Activated T-helper 1 cell treated with anti-CD3 and anti-CD28 coated beads, Interleukin-12 subunit alpha, Interleukin-12 subunit beta, Interleukin-2, Interleukin-4 antibody, amounts not matched to agents 30 ng/mL and 10 ng/mL and 1 ng/mL, durations not matched to agents 14 hours and 24 hours and 36 hours (primary cell): ENCODE measurements around the gene LRRK1. TPM values are rescaled to one million over a fixed set of nuclear protein-coding genes. Genes with fewer than 3 reads are reported as not detected.

Source experiments
- DNase-seq: peaks from one replicate; pipeline ENCODE4 v3.0.0; 2021; ENCODE audit warnings: low spot score
- H3K27ac Mint-ChIP-seq: one replicate; pipeline ENCODE4 v1.8.0; 2021; ENCODE audit warnings: mild to moderate bottlenecking, mixed read lengths
- H3K27me3 Mint-ChIP-seq: one replicate; pipeline ENCODE4 v1.8.0; 2022; ENCODE audit warnings: mild to moderate bottlenecking, moderate library complexity, mixed read lengths; ENCODE audit not compliant: insufficient read depth
- H3K36me3 Mint-ChIP-seq: one replicate; pipeline ENCODE4 v1.8.0; 2021; ENCODE audit warnings: low read depth, mixed read lengths
- H3K4me1 Mint-ChIP-seq: one replicate; pipeline ENCODE4 v1.8.0; 2021; ENCODE audit warnings: low read depth, mixed read lengths
- H3K4me3 Mint-ChIP-seq: one replicate; pipeline ENCODE4 v1.8.0; 2021; ENCODE audit warnings: mild to moderate bottlenecking, moderate library complexity, mixed read lengths
- H3K9me3 Mint-ChIP-seq: one replicate; pipeline ENCODE4 v1.8.0; 2021; ENCODE audit warnings: mixed read lengths
- intact Hi-C: fragments of 100-400 bp; cut with micrococcal nuclease; formaldehyde crosslinking; loops from one replicate; pipeline ENCODE4 v1.15.1; 2024
- total RNA-seq: library from RNA; stranded (reverse); gene quantifications from 2 replicates; pipeline ENCODE4 v1.2.3, GENCODE V29; 2022

LRRK1 gene
- total RNA-seq, 1 donor from 2014 or later, result 1.9 TPM

GRCh38 chr15:101115393-101115785, 196.2 kb downstream of the LRRK1 start:
- DNase-seq, result no peak
- no peaks in the 10 kb centered on the region for H3K9me3 Mint-ChIP-seq
- H3K27me3 Mint-ChIP-seq, result no peaks in the 10 kb centered on the region
- H3K4me3 Mint-ChIP-seq, result no peak overlapping the region
- intact Hi-C loops, result no loop called here
- peaks cover 9% of the 10 kb centered on the region for H3K4me1 Mint-ChIP-seq
- no peak overlapping the region for H3K27ac Mint-ChIP-seq
- H3K36me3 Mint-ChIP-seq, result no peaks in the 10 kb centered on the region

DNA sequence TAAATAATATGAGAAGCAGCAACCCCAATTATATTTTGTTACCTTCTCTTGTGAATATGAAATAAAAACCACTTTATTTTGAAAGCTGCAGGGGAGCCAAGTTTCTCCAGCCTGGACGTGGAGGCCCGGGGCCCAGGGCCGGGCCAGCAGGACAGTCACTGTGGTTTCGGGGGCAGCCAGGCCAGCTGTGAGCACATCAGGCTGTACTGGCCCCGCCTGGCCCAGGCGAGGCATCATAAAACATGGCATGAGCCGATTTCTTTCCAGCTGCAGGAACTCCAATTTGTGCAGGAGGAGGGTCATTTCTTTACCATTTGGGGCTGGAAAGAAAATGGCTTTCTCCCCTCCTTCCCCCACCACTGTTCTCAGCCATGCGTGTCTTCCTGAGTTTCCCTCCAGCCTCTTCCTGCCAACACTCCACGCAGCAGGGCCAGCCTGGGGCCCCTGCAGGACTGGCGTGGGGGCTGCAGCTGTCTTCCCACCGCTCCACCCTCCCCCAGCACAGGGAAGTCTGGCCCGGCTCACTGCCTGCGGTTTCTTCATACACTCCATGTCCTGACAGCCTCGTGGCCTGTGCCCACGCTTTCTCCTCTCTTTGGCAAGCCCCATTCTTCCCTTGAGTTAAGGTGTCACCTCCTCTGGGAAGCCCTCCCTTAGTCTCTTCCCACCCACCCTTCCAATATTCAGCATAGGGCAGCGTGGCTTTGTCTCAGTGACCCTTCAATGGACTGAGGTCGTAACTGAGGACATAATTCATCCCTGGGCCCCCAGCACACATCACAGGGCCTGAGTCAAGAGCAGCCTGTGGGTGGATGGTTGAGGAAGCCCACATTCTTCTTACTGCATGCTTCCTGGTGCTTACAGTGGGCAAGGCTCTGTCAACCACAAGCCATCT, 196.9 kb downstream of the LRRK1 start:
- DNase-seq, result no peak
- Mint-ChIP-seq H3K27me3 (no peaks in the 10 kb centered on the region), H3K4me1 (peaks cover 9% of the 10 kb centered on the region), H3K36me3 (no peaks in the 10 kb centered on the region), H3K9me3 (no peaks in the 10 kb centered on the region), H3K27ac (no peak overlapping the region), H3K4me3 (no peak overlapping the region)
- intact Hi-C loops, result no loop called here

DNA sequence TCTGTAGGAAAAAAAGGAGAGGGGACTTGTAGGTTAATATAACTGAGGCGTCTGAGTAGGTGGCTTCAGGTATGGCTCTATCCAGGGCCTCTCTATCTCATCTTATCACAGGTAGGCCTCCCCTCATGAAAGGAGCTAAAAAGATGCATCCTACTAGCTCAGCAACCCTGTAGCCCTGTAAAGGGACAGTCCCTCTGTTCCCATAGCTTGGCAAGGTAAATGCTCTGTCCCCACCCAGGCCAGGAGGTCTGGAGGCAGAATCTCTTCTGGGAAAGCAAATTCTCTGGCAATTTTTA, 197.5 kb downstream of the LRRK1 start:
- H3K4me3 Mint-ChIP-seq, result no peak overlapping the region
- H3K9me3 Mint-ChIP-seq, result no peaks in the 10 kb centered on the region
- H3K4me1 Mint-ChIP-seq, result peaks cover 11% of the 10 kb centered on the region
- no peaks in the 10 kb centered on the region for H3K27me3 Mint-ChIP-seq
- no peak overlapping the region for H3K27ac Mint-ChIP-seq
- no peak for DNase-seq
- no peaks in the 10 kb centered on the region for H3K36me3 Mint-ChIP-seq
- intact Hi-C loops, result no loop called here

DNA sequence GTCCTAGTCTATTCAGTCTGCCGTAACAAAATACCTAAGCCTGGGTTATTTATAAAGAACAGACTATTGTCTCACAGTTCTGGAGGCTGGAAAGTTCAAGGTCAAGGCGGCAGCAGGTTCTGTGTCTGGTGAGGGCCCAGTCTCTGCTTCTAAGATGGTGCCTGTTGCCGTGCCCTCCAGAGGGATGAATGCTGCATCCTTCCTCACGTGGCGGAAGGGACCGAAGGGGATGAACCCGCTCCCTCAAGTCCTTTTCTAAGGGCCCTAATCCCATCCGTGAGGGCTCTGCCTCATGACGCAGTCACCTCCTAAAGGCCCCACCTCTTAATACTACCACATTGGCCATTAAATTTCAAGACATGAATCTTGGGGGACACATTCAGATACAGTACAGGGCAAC, 199.0 kb downstream of the LRRK1 start:
- H3K4me3 Mint-ChIP-seq, result no peak overlapping the region
- H3K27me3 Mint-ChIP-seq, result no peaks in the 10 kb centered on the region
- no peak overlapping the region for H3K27ac Mint-ChIP-seq
- peaks cover 26% of the 10 kb centered on the region for H3K4me1 Mint-ChIP-seq
- peaks cover 2% of the 10 kb centered on the region for H3K36me3 Mint-ChIP-seq
- no peaks in the 10 kb centered on the region for H3K9me3 Mint-ChIP-seq
- intact Hi-C loops, result no loop called here
- no peak for DNase-seq

DNA sequence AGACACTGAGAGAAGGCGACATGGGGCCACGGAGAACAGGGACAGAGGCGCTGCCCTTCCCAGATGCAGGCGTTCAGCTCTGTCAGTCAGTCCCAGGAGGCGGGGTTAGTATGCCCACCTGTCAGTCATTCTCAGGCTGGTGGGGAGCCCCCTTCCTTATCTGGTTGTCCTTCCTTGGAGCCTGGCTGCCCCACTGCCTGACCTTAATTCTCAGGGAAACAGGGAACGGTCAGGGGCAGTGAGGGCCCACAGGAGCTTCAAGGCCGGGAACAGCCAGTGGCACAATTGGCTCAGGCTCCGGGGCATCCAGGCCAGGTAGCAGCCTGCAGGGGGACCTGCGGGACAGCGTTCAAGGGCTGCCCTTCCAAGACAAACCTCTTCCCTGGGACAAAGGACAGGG, 199.5 kb downstream of the LRRK1 start:
- Mint-ChIP-seq H3K36me3 (peaks cover 2% of the 10 kb centered on the region), H3K27ac (no peak overlapping the region), H3K9me3 (no peaks in the 10 kb centered on the region), H3K4me1 (peaks cover 31% of the 10 kb centered on the region), H3K27me3 (no peaks in the 10 kb centered on the region), H3K4me3 (no peak overlapping the region)
- no peak for DNase-seq
- intact Hi-C loops, result no loop called here

GRCh38 chr15:101119181-101119580, 200.0 kb downstream of the LRRK1 start:
- H3K4me3 Mint-ChIP-seq, result no peak overlapping the region
- H3K9me3 Mint-ChIP-seq, result no peaks in the 10 kb centered on the region
- H3K36me3 Mint-ChIP-seq, result peaks cover 5% of the 10 kb centered on the region
- H3K27ac Mint-ChIP-seq, result no peak overlapping the region
- no peak for DNase-seq
- peaks cover 37% of the 10 kb centered on the region for H3K4me1 Mint-ChIP-seq
- intact Hi-C loops, result no loop called here
- H3K27me3 Mint-ChIP-seq, result no peaks in the 10 kb centered on the region

Other genes with a start within 250 kb of the LRRK1 start
- not detected in 2 replicates for gene ALDH1A3, start 39.5 kb upstream of the LRRK1 start, total RNA-seq